SIG-M5 treated with dmso at 0.1 percent for 504 hours (cell line): ENCODE results near the gene MECR.
"Not testable (repeated sequence)": the region's sequence is repeated elsewhere in the genome, so short reads cannot be mapped to it uniquely, and the experiment has no call there.

Experiments used
- DNase-seq: peaks from one replicate; lab custom pipeline; 2025; ENCODE audit not compliant: unreplicated experiment; lab: John Stamatoyannopoulos, UW

Gene MECR

GRCh38 chr1:29236712-29237128 is 6.0 kb upstream of the MECR start:
- DNase-seq = peak; percentile 17

GRCh38 chr1:29235955-29236711 is 5.4 kb upstream of the MECR start, which contains the start of gene PTPRU:
TSS of gene PTPRU (plus strand) at chr1:29236522. CDS start at chr1:29236645, 123 bp downstream.
- DNase-seq = peak; percentile 58

GRCh38 chr1:29234881-29235280 is 4.1 kb upstream of the MECR start:
- not testable (repeated sequence) for DNase-seq

- no peak for DNase-seq
These were observed 3.7 kb upstream of the MECR start for GRCh38 chr1:29234471-29234870.

GRCh38 chr1:29233693-29234092 is 3.0 kb upstream of the MECR start:
- no peak for DNase-seq

GRCh38 chr1:29232387-29232786 is 1.7 kb upstream of the MECR start:
- no peak for DNase-seq

- no peak for DNase-seq
These were observed 556 bp downstream of the MECR start for GRCh38 chr1:29230204-29230552.

GRCh38 chr1:29227511-29227910 is 3.2 kb downstream of the MECR start:
- peak; percentile 57 for DNase-seq

GRCh38 chr1:29225361-29225760 is 5.4 kb downstream of the MECR start:
- no peak for DNase-seq

- no peak for DNase-seq
These were observed 6.3 kb downstream of the MECR start for GRCh38 chr1:29224356-29224837.

GRCh38 chr1:29223521-29223920 is 7.2 kb downstream of the MECR start:
- no peak for DNase-seq

- DNase-seq = no peak
These were observed 8.0 kb downstream of the MECR start for GRCh38 chr1:29222686-29223085.

GRCh38 chr1:29222260-29222659 is 8.5 kb downstream of the MECR start:
- DNase-seq = not testable (repeated sequence)

- no peak for DNase-seq
These were observed 9.4 kb downstream of the MECR start for GRCh38 chr1:29221296-29221695.

GRCh38 chr1:29218223-29218622 is 12.5 kb downstream of the MECR start:
- DNase-seq = no peak

GRCh38 chr1:29217633-29218032 is 13.1 kb downstream of the MECR start:
- DNase-seq = no peak

GRCh38 chr1:29213055-29213454 is 17.7 kb downstream of the MECR start:
- DNase-seq = no peak

- no peak for DNase-seq
These were observed 19.4 kb downstream of the MECR start for GRCh38 chr1:29211086-29212030.

- DNase-seq = no peak
These were observed 20.3 kb downstream of the MECR start for GRCh38 chr1:29210278-29211085.

- no peak for DNase-seq
These were observed 21.6 kb downstream of the MECR start for GRCh38 chr1:29209173-29209572.

- DNase-seq = no peak
These were observed 22.3 kb downstream of the MECR start for GRCh38 chr1:29208442-29208841.
